Skin of body (tissue), 3 donors: ENCODE data around the gene ANKRD49. TPM values are rescaled to one million over a fixed set of nuclear protein-coding genes. Genes with fewer than 3 reads are reported as not detected.

Source experiments
- DNase-seq: peaks from one replicate; lab custom pipeline; 2025; lab: John Stamatoyannopoulos, UW
- small RNA-seq: library from RNA; depleted of rRNA; stranded (forward); fragments of <200 nt; gene quantifications from one replicate; pipeline ENCODE3, GENCODE V24; 2014; ENCODE audit warnings: low replicate concordance
- total RNA-seq: library from RNA; depleted of rRNA; stranded (reverse); fragments of >200 nt; gene quantifications from one replicate; pipeline ENCODE4 v1.2.3, GENCODE V29; 2014

Gene ANKRD49
- total RNA-seq, 1 donor from 2014 or later, result 12.7 TPM

GRCh38 chr11:94543695-94544645, 50.2 kb downstream of the ANKRD49 start, which contains the start of gene FUT4:
TSS of gene FUT4 (plus strand) at chr11:94543921. CDS start at chr11:94544134, 213 bp downstream.
- DNase-seq, result peak; percentile 68

DNA sequence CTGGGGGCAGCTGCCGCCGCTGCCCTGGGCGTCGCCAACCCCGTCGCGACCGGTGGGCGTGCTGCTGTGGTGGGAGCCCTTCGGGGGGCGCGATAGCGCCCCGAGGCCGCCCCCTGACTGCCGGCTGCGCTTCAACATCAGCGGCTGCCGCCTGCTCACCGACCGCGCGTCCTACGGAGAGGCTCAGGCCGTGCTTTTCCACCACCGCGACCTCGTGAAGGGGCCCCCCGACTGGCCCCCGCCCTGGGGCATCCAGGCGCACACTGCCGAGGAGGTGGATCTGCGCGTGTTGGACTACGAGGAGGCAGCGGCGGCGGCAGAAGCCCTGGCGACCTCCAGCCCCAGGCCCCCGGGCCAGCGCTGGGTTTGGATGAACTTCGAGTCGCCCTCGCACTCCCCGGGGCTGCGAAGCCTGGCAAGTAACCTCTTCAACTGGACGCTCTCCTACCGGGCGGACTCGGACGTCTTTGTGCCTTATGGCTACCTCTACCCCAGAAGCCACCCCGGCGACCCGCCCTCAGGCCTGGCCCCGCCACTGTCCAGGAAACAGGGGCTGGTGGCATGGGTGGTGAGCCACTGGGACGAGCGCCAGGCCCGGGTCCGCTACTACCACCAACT, 51.0 kb downstream of the ANKRD49 start:
- DNase-seq, result no peak

DNA sequence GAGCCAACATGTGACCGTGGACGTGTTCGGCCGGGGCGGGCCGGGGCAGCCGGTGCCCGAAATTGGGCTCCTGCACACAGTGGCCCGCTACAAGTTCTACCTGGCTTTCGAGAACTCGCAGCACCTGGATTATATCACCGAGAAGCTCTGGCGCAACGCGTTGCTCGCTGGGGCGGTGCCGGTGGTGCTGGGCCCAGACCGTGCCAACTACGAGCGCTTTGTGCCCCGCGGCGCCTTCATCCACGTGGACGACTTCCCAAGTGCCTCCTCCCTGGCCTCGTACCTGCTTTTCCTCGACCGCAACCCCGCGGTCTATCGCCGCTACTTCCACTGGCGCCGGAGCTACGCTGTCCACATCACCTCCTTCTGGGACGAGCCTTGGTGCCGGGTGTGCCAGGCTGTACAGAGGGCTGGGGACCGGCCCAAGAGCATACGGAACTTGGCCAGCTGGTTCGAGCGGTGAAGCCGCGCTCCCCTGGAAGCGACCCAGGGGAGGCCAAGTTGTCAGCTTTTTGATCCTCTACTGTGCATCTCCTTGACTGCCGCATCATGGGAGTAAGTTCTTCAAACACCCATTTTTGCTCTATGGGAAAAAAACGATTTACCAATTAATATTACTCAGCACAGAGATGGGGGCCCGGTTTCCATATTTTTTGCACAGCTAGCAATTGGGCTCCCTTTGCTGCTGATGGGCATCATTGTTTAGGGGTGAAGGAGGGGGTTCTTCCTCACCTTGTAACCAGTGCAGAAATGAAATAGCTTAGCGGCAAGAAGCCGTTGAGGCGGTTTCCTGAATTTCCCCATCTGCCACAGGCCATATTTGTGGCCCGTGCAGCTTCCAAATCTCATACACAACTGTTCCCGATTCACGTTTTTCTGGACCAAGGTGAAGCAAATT, 51.7 kb downstream of the ANKRD49 start:
- DNase-seq, result no peak

- no peak for DNase-seq
Observed at GRCh38 chr11:94546162-94546470, 52.3 kb downstream of the ANKRD49 start.

DNA sequence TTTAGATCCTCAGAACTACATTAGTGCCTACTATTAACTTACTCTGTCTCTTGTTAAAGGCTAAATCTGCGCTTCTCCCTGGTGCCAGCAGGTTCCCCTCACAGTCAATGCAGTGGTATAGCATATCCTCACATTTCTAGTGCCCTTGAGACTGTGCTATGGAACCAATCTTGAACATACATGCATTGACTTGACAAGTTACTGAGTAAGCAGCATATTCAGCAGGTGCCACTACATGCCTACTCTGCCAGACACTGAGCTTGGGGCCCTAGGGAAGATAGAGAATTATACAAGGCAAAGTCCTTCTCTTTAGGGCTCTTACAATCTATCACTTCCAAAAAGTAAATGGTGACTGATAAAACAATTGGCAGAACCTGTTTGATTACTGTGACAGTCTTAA, 53.1 kb downstream of the ANKRD49 start:
- DNase-seq, result no peak

DNA sequence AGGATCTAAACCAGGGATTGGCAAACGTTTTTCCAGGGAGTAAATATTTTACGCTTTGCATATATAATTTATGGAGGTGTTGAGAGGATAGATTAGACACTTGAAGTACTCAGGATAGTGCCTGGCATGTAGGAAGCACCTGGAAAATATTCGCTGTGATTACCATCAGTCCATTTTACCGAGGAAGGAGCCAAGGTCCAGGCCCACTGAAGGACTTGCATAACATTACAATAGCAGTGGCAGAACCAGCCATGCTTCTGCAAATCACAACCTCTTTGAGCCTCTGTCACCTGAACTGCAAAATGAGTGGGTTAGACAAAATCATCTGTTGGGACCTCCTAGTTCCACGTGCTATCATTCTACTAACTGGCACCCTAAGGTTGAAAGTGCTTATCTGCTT, 55.4 kb downstream of the ANKRD49 start:
- no peak for DNase-seq

Small RNA genes lying within 50 kb of the gene (small RNA-seq; reads per million reads assigned to genes)
- 0.52 reads per million, percentile 62 among the genes with 10 or more reads in this experiment for gene MIR548L

Other genes starting within 250 kb of the ANKRD49 start
- not detected for gene IZUMO1R, start 189.4 kb upstream of the ANKRD49 start, total RNA-seq
- 0.10 TPM for gene GPR83, start 92.6 kb upstream of the ANKRD49 start, total RNA-seq
- 24.9 TPM for gene MRE11, start 140 bp upstream of the ANKRD49 start, total RNA-seq
- not detected for gene C11orf97, start 18.5 kb downstream of the ANKRD49 start, total RNA-seq
- 8.8 TPM for gene FUT4, start 49.9 kb downstream of the ANKRD49 start, total RNA-seq
- gene PIWIL4, start 73.4 kb downstream of the ANKRD49 start, total RNA-seq, result 6.2 TPM